ENCODE measurements around the gene BBX. TPM values are rescaled to one million over a fixed set of nuclear protein-coding genes. Genes with fewer than 3 reads are reported as not detected.

The BBX gene
- total RNA-seq, 4 donors from 2014 or later: 55.6 to 86.7 (median 73.0) TPM

- Histone ChIP-seq H3K27ac (no peak overlapping the region), H3K27me3 (no peaks in the 10 kb centered on the region), H3K9me3 (no peaks in the 10 kb centered on the region), H3K36me3 (no peaks in the 10 kb centered on the region), H3K4me3 (no peak overlapping the region), H3K4me1 (peaks cover 0 to 36% (median 0%) of the 10 kb centered on the region in 3 donors)
- TF ChIP-seq POLR2AphosphoS5 (IDR thresholded peaks at IDR 0.05) (no peak), POLR2A (IDR thresholded peaks at IDR 0.05) (no peak), CTCF (IDR thresholded peaks at IDR 0.05) (no peak), EP300 (IDR thresholded peaks at IDR 0.05) (no peak)
- 66% methylated on average over 3 of the region's 3 CpGs; no CpG with 5 or more reads in 1 of the 2 donors for WGBS, 2 donors (ENCODE audit: low coverage in 1 of 2)
- ATAC-seq: no peak
These were observed 97.8 kb downstream of the BBX start for GRCh38 chr3:107620534-107620933.

GRCh38 chr3:107621465-107621864, 98.7 kb downstream of the BBX start:
- no peak for ATAC-seq
- WGBS, 2 donors (ENCODE audit: low coverage in 1 of 2): 37 to 42% methylated on average over 3 of the region's 3 CpGs
- no peaks in the 10 kb centered on the region for H3K9me3 ChIP-seq
- peaks cover 0 to 36% (median 0%) of the 10 kb centered on the region in 3 donors for H3K4me1 ChIP-seq
- no peaks in the 10 kb centered on the region for H3K27me3 ChIP-seq
- no peak overlapping the region for H3K27ac ChIP-seq
- TF ChIP-seq POLR2AphosphoS5 (IDR thresholded peaks at IDR 0.05) (no peak), POLR2A (IDR thresholded peaks at IDR 0.05) (no peak)
- H3K36me3 ChIP-seq: no peaks in the 10 kb centered on the region
- H3K4me3 ChIP-seq: no peak overlapping the region

GRCh38 chr3:107627962-107628542, 105.3 kb downstream of the BBX start:
- no peak overlapping the region for H3K27ac ChIP-seq
- no peaks in the 10 kb centered on the region for H3K9me3 ChIP-seq
- peaks cover 0 to 36% (median 2%) of the 10 kb centered on the region in 3 donors for H3K4me1 ChIP-seq
- no peaks in the 10 kb centered on the region for H3K27me3 ChIP-seq
- no peaks in the 10 kb centered on the region for H3K36me3 ChIP-seq
- no peak for ATAC-seq
- H3K4me3 ChIP-seq: no peak overlapping the region
- no peak for TF ChIP-seq EP300 (IDR thresholded peaks at IDR 0.05)
- no peak for TF ChIP-seq CTCF (IDR thresholded peaks at IDR 0.05)
- no peak for TF ChIP-seq POLR2AphosphoS5 (IDR thresholded peaks at IDR 0.05)

- H3K4me1 ChIP-seq: peaks cover 0 to 38% (median 2%) of the 10 kb centered on the region in 3 donors
- TF ChIP-seq EP300 (IDR thresholded peaks at IDR 0.05) (no peak), POLR2A (IDR thresholded peaks at IDR 0.05) (no peak), CTCF (IDR thresholded peaks at IDR 0.05) (no peak), POLR2AphosphoS5 (IDR thresholded peaks at IDR 0.05) (no peak)
- H3K9me3 ChIP-seq: no peaks in the 10 kb centered on the region
- WGBS, 2 donors (ENCODE audit: low coverage in 1 of 2): 79 to 91% methylated on average over 4 of the region's 4 CpGs
- H3K27ac ChIP-seq: no peak overlapping the region
- H3K36me3 ChIP-seq: no peaks in the 10 kb centered on the region
- H3K27me3 ChIP-seq: no peaks in the 10 kb centered on the region
- no peak overlapping the region for H3K4me3 ChIP-seq
- ATAC-seq: no peak
These were observed 106.8 kb downstream of the BBX start for GRCh38 chr3:107629566-107629965.

GRCh38 chr3:107630779-107631178, 108.0 kb downstream of the BBX start:
- no peaks in the 10 kb centered on the region for H3K9me3 ChIP-seq
- H3K4me1 ChIP-seq: peaks cover 0 to 33% (median 2%) of the 10 kb centered on the region in 3 donors
- H3K27ac ChIP-seq: no peak overlapping the region
- no peaks in the 10 kb centered on the region for H3K27me3 ChIP-seq
- no peak overlapping the region for H3K4me3 ChIP-seq
- TF ChIP-seq EP300 (IDR thresholded peaks at IDR 0.05) (no peak), POLR2AphosphoS5 (IDR thresholded peaks at IDR 0.05) (no peak), POLR2A (IDR thresholded peaks at IDR 0.05) (no peak), CTCF (IDR thresholded peaks at IDR 0.05) (no peak)
- no peak for ATAC-seq
- H3K36me3 ChIP-seq: no peaks in the 10 kb centered on the region

Measured in gastroesophageal sphincter (tissue), 4 donors.